MCF 10A (cell line): ENCODE measurements around the gene SSC5D. TPM values are rescaled to one million over a fixed set of nuclear protein-coding genes. Genes with fewer than 3 reads are reported as not detected.

Experiments
- BruUV-seq: library from RNA; stranded (reverse); fragments of 400-500 nt; replicated peaks from 2 replicates; lab custom pipeline; 2021; lab: Mats Ljungman, UMichigan
- CTCF ChIA-PET: fragments of 300-600 bp; sonication (Branson Sonifier 250); formaldehyde crosslinking; extraction: SDS; loops from one replicate; lab custom pipeline; 2021; ENCODE audit warnings: antibody characterized with exemption, inconsistent platforms; lab: Yijun Ruan, JAX
- POLR2A ChIA-PET: fragments of 300-600, 350-650 bp; sonication (Branson Sonifier 250); formaldehyde crosslinking; extraction: SDS; loops from one replicate; lab custom pipeline; 2020; ENCODE audit warnings: antibody characterized with exemption, inconsistent platforms; lab: Yijun Ruan, JAX
- DNase-seq: peaks from one replicate; pipeline ENCODE4 v3.0.0-alpha.2; 2018; ENCODE audit not compliant: unreplicated experiment
- H3K27ac Mint-ChIP-seq: one replicate; pipeline ENCODE4 v1.8.0; 2022; ENCODE audit warnings: mild to moderate bottlenecking, low read depth, mixed read lengths; ENCODE audit not compliant: unreplicated experiment
- H3K27me3 Mint-ChIP-seq: one replicate; pipeline ENCODE4 v1.8.0; 2022; ENCODE audit warnings: mixed read lengths; ENCODE audit not compliant: insufficient read depth, unreplicated experiment
- H3K36me3 Mint-ChIP-seq: one replicate; pipeline ENCODE4 v1.8.0; 2022; ENCODE audit warnings: mild to moderate bottlenecking, moderate library complexity, mixed read lengths; ENCODE audit not compliant: insufficient read depth, unreplicated experiment
- H3K4me1 Mint-ChIP-seq: one replicate; pipeline ENCODE4 v1.8.0; 2022; ENCODE audit warnings: mixed read lengths; ENCODE audit not compliant: insufficient read depth, unreplicated experiment
- H3K4me3 Mint-ChIP-seq: one replicate; pipeline ENCODE4 v1.8.0; 2022; ENCODE audit warnings: mild to moderate bottlenecking, moderate library complexity, mixed read lengths; ENCODE audit not compliant: unreplicated experiment
- H3K9me3 Mint-ChIP-seq: one replicate; pipeline ENCODE4 v1.8.0; 2022; ENCODE audit warnings: mixed read lengths; ENCODE audit not compliant: unreplicated experiment
- CTCF ChIP-seq: fragments of 200-600 bp; IDR thresholded peaks from one replicate; pipeline ENCODE4 v1.8.0; 2022; ENCODE audit warnings: antibody characterized with exemption, mild to moderate bottlenecking; ENCODE audit not compliant: unreplicated experiment
- intact Hi-C: fragments of 100-400 bp; cut with micrococcal nuclease; formaldehyde crosslinking; loops from 2 replicates; pipeline ENCODE4 v1.14.1; 2022
- total RNA-seq: library from RNA; stranded (reverse); gene quantifications from 2 replicates; pipeline ENCODE4 v1.2.3, GENCODE V29; 2022

Gene SSC5D
- total RNA-seq, 1 experiment from 2014 or later, result 0.33 TPM

DNA sequence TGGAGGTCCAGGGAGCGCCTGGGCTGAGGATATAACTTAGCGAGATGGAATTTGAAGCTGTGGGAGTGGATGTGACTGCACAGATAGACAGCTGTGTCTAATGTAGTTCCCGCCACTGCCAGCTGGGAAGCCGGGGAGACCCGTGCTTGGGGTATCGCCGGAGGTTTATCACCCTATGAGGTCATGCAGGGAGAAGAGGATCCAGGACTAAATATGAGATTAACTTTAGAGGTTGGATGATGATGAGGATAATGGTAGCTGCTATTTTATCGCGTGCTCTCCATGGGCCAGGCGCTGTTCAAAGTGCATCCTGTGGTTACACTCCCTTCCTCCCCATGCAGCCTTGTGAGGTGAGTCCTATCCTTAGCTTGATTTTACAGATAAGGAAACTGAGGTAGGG, 19.9 kb downstream of the SSC5D start:
- H3K36me3 Mint-ChIP-seq, result peaks cover 6% of the 10 kb centered on the region
- CTCF ChIA-PET, result interaction anchor here (0.6 to 1.9 kb wide), 7 partner anchors 8 to 367 kb away, joined by 3 to 11 read pairs (median 4); no protein-coding TSS in a partner anchor
- POLR2A ChIA-PET, result no interaction called here

DNA sequence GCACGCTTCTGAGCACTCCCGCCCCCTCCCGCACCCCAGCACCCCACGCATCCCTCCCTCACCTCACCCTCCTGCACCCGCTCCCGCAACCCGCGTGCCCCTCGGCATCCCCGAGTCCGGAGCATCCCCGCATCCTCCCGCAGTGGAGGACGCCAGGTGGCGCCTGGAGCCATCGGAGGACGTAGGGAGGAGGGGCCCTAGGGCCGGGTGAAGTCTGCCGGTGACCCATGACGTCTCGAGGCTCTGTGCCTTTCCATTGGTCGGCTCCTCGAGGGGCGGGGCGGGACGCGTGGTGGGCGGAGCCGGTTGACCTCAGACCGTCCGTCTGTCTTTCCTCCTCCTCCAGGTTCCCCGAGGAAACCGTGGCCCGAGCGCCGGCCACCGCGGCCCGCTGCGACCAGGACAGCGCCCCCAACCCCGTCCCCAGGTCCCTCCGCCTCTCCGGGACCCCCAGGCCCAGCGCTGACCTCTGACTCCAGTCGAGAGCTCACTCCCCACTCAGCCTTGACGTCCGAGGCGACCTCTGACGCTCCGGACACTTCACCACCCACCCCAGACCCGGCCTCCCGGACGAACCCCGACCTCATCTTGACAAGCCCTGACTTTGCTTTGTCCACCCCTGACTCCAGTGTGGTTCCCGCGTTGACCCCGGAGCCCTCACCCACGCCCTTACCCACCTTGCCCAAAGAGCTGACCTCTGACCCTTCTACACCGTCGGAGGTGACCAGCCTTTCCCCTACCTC, 28.8 kb downstream of the SSC5D start:
- ChIA-PET POLR2A (interaction anchor here (0.6 to 1.3 kb wide), 6 partner anchors 49 to 159 kb away, joined by 3 to 4 read pairs (median 3); no protein-coding TSS in a partner anchor), CTCF (interaction anchor here (0.6 to 8.4 kb wide), 20 partner anchors 9 to 132 kb away, joined by 3 to 122 read pairs (median 4); partner anchors contain the start of gene ZNF865)
- DNase-seq, result peak; percentile 94
- Mint-ChIP-seq H3K27ac (peak overlapping the region; percentile 74), H3K4me1 (peaks cover 5% of the 10 kb centered on the region), H3K27me3 (peaks cover 11% of the 10 kb centered on the region), H3K4me3 (peak overlapping the region; percentile 73), H3K9me3 (no peaks in the 10 kb centered on the region), H3K36me3 (no peaks in the 10 kb centered on the region)
- TF ChIP-seq CTCF, result peak; percentile 79
- intact Hi-C loops, result loop anchor here (1.0 kb wide), 2 partner anchors 89 to 114 kb away; no protein-coding TSS in a partner anchor
- no TSS peak for BruUV-seq

More for the DNA sequence above, 19.9 kb downstream of the SSC5D start:
- H3K9me3 Mint-ChIP-seq, result no peaks in the 10 kb centered on the region
- intact Hi-C loops, result loop anchor here (10.0 kb wide), 1 partner anchor 93 kb away; no protein-coding TSS in a partner anchor
- DNase-seq, result no peak
- no peak for TF ChIP-seq CTCF
- BruUV-seq, result no TSS peak
- no peak overlapping the region for H3K4me3 Mint-ChIP-seq
- H3K4me1 Mint-ChIP-seq, result no peaks in the 10 kb centered on the region
- H3K27me3 Mint-ChIP-seq, result no peaks in the 10 kb centered on the region
- no peak overlapping the region for H3K27ac Mint-ChIP-seq

- DNase-seq, result peak; percentile 39
- no peak for TF ChIP-seq CTCF
- H3K27ac Mint-ChIP-seq, result no peak overlapping the region
- H3K4me3 Mint-ChIP-seq, result no peak overlapping the region
- CTCF ChIA-PET, result interaction anchor here (0.6 to 1.3 kb wide), 3 partner anchors 8 to 113 kb away, joined by 3 to 4 read pairs (median 4); no protein-coding TSS in a partner anchor
- BruUV-seq, result no TSS peak
- intact Hi-C loops, result no loop called here
- peaks cover 5% of the 10 kb centered on the region for H3K4me1 Mint-ChIP-seq
- no peaks in the 10 kb centered on the region for H3K9me3 Mint-ChIP-seq
- no peaks in the 10 kb centered on the region for H3K36me3 Mint-ChIP-seq
- POLR2A ChIA-PET, result interaction anchor here (0.8 kb wide), 1 partner anchor 61 kb away, joined by 4 read pairs; the partner anchor contains the start of gene ZNF579
- H3K27me3 Mint-ChIP-seq, result peaks cover 5% of the 10 kb centered on the region
Measured at GRCh38 chr19:55519451-55520311, 31.4 kb downstream of the SSC5D start.
